ENCODE results near the gene SURF4. TPM values are rescaled to one million over a fixed set of nuclear protein-coding genes. Genes with fewer than 3 reads are reported as not detected.

SURF4 gene
- total RNA-seq, 1 donor from 2014 or later = 190 TPM

DNA sequence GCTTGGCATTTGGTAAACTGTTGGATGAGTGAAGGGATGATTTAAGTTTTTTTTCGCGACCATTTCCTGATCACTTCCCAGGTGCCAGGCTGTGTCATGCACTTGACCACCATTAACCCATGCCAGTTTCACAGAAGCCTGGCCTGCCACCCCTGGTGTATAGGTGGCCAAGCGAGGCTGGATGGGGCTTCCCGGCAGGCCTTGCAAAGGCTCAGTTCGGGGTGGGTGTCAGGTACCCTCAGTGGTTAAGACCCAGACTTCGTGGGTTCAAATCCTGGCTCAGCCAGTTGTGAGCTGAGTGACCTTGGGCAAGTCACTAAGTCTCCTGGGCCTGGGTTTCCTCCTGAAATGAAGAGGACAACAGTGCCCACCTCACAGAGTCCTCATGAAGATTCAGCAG lies 30.3 kb downstream of the SURF4 start:
- TF ChIP-seq, protein P1, sequence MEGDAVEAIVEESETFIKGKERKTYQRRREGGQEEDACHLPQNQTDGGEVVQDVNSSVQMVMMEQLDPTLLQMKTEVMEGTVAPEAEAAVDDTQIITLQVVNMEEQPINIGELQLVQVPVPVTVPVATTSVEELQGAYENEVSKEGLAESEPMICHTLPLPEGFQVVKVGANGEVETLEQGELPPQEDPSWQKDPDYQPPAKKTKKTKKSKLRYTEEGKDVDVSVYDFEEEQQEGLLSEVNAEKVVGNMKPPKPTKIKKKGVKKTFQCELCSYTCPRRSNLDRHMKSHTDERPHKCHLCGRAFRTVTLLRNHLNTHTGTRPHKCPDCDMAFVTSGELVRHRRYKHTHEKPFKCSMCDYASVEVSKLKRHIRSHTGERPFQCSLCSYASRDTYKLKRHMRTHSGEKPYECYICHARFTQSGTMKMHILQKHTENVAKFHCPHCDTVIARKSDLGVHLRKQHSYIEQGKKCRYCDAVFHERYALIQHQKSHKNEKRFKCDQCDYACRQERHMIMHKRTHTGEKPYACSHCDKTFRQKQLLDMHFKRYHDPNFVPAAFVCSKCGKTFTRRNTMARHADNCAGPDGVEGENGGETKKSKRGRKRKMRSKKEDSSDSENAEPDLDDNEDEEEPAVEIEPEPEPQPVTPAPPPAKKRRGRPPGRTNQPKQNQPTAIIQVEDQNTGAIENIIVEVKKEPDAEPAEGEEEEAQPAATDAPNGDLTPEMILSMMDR (IDR thresholded peaks at IDR 0.05) = no peak
- Mint-ChIP-seq H3K4me3 (ENCODE audit: unreplicated experiment) (no peak overlapping the region), H3K27ac (ENCODE audit: unreplicated experiment) (no peak overlapping the region), H3K9me3 (ENCODE audit: unreplicated experiment) (no peaks in the 10 kb centered on the region), H3K36me3 (ENCODE audit: unreplicated experiment) (peaks cover 27% of the 10 kb centered on the region), H3K27me3 (ENCODE audit: unreplicated experiment) (no peaks in the 10 kb centered on the region), H3K4me1 (ENCODE audit: unreplicated experiment) (peaks cover 30% of the 10 kb centered on the region)
- no peak for DNase-seq (ENCODE audit: extremely low spot score, unreplicated experiment)

DNA sequence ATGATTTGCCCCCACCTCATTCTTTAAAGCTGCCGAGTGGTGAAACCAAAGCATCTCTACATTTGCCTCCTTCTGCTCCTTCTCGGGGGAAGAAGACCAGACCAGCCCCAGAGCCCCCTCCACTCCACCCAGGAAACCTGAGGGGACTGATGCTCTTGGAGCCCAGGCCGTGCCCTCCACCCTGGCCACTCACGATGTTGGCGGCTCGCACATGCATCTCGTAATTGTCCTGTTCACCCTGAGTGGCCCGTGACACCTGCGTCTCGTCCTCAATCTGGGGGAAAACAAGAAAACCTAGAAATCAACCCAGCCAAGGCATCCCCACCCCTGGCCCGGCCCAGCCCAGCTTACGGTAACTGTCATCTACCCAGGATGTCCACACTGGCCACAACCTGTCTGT lies 30.9 kb downstream of the SURF4 start:
- Mint-ChIP-seq H3K4me1 (ENCODE audit: unreplicated experiment) (peaks cover 28% of the 10 kb centered on the region), H3K4me3 (ENCODE audit: unreplicated experiment) (no peak overlapping the region), H3K36me3 (ENCODE audit: unreplicated experiment) (peaks cover 26% of the 10 kb centered on the region), H3K27me3 (ENCODE audit: unreplicated experiment) (no peaks in the 10 kb centered on the region), H3K27ac (ENCODE audit: unreplicated experiment) (no peak overlapping the region), H3K9me3 (ENCODE audit: unreplicated experiment) (no peaks in the 10 kb centered on the region)
- TF ChIP-seq, protein P1 (IDR thresholded peaks at IDR 0.05) = no peak
- no peak for DNase-seq (ENCODE audit: extremely low spot score, unreplicated experiment)

DNA sequence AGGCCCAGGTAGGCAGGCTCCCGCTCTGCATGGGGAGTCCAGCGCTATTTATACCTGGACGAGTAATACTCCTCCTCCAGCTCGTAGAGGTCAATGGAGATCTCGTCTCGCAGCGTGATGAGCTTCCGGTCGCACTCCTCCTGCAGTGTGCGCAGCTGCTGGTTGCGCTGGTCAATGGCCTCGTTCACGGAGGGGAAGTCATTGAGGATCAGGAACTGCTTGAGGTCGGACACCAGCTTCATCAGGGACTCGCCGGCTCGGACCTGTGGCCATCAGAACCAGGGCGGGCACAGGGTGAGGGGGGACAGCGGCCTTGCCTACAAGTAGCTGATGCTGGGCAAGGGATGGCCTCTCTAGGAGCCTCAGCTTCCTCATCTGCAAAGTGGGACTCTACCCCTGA lies 31.8 kb downstream of the SURF4 start:
- H3K9me3 Mint-ChIP-seq (ENCODE audit: unreplicated experiment) = no peaks in the 10 kb centered on the region
- no peaks in the 10 kb centered on the region for H3K27me3 Mint-ChIP-seq (ENCODE audit: unreplicated experiment)
- H3K4me1 Mint-ChIP-seq (ENCODE audit: unreplicated experiment) = peaks cover 19% of the 10 kb centered on the region
- H3K36me3 Mint-ChIP-seq (ENCODE audit: unreplicated experiment) = peaks cover 26% of the 10 kb centered on the region
- no peak for DNase-seq (ENCODE audit: extremely low spot score, unreplicated experiment)
- H3K4me3 Mint-ChIP-seq (ENCODE audit: unreplicated experiment) = no peak overlapping the region
- H3K27ac Mint-ChIP-seq (ENCODE audit: unreplicated experiment) = no peak overlapping the region
- TF ChIP-seq, protein P1 (IDR thresholded peaks at IDR 0.05) = no peak

DNA sequence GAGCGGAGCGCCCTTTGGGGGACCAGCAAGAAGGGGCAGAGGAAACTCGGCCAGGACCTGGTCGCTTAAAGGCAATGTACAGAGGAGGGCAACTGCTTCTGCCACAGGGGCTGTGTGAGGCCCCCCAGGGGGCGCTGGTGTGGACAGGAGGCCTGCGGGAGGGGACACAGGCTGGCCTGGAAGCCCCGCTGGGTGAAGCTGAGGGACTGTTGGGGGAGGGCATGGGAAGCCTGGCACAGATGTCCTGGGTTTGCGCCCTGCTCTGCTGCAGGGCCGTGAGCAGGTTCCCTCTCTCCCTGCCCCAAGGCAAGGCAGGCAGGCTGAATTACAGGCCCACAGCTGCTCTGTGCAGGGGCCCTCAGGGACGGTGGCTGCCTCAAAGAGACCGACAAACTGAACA lies 33.3 kb downstream of the SURF4 start:
- TF ChIP-seq, protein P1 (IDR thresholded peaks at IDR 0.05) = no peak
- H3K27ac Mint-ChIP-seq (ENCODE audit: unreplicated experiment) = no peak overlapping the region
- no peaks in the 10 kb centered on the region for H3K27me3 Mint-ChIP-seq (ENCODE audit: unreplicated experiment)
- no peak for DNase-seq (ENCODE audit: extremely low spot score, unreplicated experiment)
- no peaks in the 10 kb centered on the region for H3K9me3 Mint-ChIP-seq (ENCODE audit: unreplicated experiment)
- H3K4me3 Mint-ChIP-seq (ENCODE audit: unreplicated experiment) = no peak overlapping the region
- peaks cover 12% of the 10 kb centered on the region for H3K4me1 Mint-ChIP-seq (ENCODE audit: unreplicated experiment)
- peaks cover 24% of the 10 kb centered on the region for H3K36me3 Mint-ChIP-seq (ENCODE audit: unreplicated experiment)

DNA sequence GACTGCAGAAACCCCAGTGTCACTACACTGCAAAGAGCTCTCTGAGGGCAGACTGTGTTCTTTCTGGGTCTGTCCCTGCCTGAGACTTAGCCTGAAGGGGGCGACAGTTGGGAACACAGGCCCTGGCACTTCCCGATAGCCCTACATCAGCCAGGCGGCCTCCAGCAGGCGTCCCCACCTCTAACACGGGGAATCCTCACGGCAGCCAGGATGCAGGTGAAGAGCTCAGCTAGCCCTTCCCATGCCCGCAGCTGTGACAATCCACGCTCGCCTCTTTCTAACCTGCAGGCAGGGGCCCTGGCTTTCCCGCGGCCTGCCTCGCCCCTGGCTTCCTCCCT lies 33.8 kb downstream of the SURF4 start:
- Mint-ChIP-seq H3K27me3 (ENCODE audit: unreplicated experiment) (no peaks in the 10 kb centered on the region), H3K36me3 (ENCODE audit: unreplicated experiment) (peaks cover 24% of the 10 kb centered on the region), H3K27ac (ENCODE audit: unreplicated experiment) (no peak overlapping the region), H3K4me1 (ENCODE audit: unreplicated experiment) (peaks cover 11% of the 10 kb centered on the region), H3K4me3 (ENCODE audit: unreplicated experiment) (no peak overlapping the region), H3K9me3 (ENCODE audit: unreplicated experiment) (no peaks in the 10 kb centered on the region)
- no peak for DNase-seq (ENCODE audit: extremely low spot score, unreplicated experiment)
- TF ChIP-seq, protein P1 (IDR thresholded peaks at IDR 0.05) = no peak

All from osteocyte (in vitro differentiated cells).